Measurements from ENCODE around the gene ENO1.
A peak's percentile ranks its signal among the peaks of the same experiment; 100 is the strongest.
"Not testable (repeated sequence)": the region's sequence is repeated elsewhere in the genome, so short reads cannot be mapped to it uniquely, and the experiment has no call there.

ENO1 gene

DNA sequence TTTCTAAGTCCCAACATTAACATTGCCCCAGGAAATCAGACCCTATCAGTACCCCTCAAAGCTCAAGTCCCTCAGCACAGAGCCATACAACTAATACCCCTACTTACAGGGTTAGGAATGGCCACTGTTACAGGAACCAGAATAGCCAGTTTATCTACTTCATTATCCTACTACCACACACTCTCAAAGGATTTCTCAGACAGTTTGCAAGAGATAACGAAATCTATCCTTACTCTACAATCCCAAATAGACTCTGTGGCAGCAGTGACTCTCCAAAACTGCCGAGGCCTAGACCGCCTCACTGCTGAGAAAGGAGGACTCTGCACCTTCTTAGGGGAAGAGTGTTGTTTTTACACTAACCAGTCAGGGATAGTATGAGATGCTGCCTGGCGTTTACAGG lies 19.0 kb upstream of the ENO1 start:
- not testable (repeated sequence) for FAIRE-seq; DNase-seq (ENCODE audit: insufficient read length, low spot score)

DNA sequence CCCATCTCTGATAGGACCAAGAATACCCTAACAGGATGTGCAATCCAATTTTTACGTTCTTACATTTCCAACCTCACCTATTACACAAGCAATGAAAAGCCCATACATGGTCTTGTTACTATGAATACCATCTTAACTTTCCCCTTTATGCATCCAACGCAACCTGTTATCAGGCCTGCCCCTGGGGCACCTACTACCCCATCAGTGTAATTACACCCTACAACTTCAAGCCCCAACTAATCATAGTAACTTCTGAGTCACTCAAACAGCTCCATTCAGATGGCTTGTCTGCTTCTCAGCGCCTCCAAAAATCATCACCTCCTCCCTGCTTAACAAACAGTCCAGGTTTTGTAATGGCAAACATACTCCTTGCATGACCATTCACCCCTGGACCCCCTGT lies 18.3 kb upstream of the ENO1 start:
- DNase-seq (ENCODE audit: insufficient read length, low spot score); FAIRE-seq: not testable (repeated sequence)

DNA sequence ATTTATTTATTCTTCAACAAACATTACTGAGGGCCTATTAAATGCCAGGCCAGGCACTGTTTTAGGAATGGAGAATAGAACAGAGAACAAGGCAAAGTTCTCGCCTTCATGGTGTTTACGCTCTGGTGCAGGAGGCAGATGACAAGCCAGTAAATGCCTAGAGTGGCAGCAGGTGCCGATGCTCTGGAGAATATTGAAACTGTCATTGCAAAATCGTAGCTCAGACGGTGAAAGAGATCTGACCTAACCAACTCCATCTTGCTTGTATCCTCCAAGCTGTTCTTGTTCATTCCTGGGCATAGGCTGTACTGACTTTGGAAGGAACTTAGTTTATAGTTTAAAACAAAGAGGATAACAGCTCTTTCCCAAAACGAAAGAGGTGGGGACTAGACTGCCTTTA lies 13.5 kb upstream of the ENO1 start:
- FAIRE-seq (no peak), DNase-seq (ENCODE audit: insufficient read length, low spot score) (no peak)

DNA sequence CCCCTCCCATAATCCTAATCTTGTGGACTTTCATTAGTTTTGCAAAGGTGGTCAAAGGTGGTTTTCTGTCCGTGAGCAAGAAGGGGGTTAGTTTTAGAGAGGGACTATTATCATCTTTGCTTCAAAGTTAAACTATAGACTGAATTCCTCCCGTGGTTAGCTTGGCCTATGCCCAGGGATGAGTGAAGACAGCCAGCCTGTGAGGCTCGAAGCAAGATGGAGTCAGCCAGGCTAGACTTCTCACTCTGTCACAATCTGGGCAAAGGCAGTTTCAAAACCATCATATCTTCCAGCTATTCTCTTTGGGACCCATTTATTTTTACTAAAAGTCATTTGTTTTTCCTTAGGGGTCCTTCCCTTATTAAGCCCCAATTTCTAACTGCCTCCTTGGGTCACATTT lies 12.9 kb upstream of the ENO1 start:
- no peak for DNase-seq (ENCODE audit: insufficient read length, low spot score)
- no peak for FAIRE-seq

DNA sequence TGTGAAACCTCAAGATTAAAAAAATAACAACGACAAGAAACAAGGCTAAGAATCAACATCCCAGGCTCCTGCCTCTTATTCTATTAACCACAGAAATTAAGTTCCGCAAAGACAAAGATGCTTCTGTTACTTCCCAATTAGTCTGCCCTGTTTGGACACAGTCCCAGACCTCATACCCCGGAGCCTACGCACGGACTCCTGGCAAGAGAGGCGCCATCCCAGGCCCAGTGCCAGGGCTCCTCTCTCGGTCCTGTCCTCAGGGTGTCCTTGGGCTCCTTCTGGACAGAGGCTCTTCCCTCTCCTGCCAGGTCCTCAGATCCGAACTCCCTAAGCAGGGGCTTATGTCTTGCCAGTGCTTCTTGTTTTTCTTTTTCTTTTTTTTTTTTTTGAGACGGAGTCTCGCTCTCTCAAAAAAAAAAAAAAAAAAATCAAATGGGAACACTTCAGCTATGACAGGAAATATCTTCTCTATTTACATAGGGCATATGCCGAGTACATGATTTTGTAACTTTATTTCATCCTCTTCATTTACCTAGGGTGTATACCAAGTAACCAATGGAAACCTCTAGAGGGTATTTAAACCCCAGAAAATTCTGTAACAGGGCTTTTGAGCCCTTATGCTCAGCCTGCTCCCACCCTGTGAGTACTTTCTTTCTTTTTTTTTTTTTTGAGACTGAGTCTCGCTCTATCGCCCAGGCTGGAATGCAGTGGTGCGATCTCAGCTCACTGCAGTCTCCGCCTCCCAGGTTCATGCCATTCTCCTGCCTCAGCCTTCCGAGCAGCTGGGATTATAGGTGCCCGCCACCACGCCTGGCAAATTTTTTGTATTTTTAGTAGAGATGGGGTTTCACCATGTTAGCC lies 11.7 kb upstream of the ENO1 start:
- no peak for DNase-seq (ENCODE audit: insufficient read length, low spot score)
- no peak for FAIRE-seq

DNA sequence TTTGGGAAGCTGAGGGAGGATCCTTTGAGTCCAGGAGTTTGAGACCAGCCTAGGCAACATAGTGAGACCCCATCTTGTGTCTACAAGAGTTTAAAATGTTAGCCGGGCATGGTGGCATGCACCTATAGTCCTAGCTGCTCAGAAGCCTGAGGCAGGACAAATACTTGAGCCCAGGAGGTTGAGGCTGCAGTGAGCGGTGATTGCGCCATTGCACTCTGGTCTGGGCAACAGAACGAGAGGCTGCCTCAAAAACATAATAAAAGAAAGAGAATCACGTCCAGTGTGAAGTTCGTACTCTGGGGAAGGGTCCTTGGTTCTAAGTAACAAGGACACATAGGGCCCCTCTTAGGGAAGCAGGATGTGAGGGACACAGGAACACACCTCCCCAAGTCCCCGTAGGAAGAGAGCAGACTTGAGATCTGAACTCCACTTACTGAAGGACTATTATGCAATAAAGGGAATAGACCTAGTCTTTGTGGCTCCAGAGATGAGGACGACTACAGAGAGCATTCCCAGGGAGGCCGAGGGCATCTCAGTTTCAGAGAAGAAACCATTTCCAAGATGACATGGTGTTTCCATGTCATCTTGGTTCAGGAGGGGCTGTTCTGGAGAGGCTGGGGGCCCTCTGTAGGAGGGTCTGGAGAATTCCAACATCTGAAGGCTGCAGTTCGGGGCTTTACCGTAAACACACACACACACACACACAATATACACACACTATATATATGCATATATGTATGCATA lies 10.8 kb upstream of the ENO1 start:
- DNase-seq (ENCODE audit: insufficient read length, low spot score) (no peak), FAIRE-seq (no peak)

DNA sequence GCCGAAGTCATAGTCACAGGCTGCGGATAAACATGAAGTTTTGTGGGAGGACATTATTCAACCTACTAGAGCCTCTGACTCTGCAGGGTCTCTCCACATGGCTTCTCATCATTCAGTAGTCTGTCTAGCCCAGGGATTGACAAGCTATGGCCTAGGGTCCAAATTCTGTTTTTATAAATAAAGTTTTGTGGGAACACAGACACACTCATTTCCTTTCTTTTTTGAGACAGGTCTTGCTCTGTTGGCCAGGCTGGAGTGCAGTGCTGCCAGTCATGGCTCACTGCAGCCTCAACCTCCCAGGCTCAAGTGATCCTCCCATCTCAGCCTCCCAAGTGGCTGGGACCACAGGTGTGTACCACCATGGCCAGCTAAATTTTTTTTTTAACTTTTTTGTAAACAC lies 8.1 kb upstream of the ENO1 start:
- no peak for FAIRE-seq

DNA sequence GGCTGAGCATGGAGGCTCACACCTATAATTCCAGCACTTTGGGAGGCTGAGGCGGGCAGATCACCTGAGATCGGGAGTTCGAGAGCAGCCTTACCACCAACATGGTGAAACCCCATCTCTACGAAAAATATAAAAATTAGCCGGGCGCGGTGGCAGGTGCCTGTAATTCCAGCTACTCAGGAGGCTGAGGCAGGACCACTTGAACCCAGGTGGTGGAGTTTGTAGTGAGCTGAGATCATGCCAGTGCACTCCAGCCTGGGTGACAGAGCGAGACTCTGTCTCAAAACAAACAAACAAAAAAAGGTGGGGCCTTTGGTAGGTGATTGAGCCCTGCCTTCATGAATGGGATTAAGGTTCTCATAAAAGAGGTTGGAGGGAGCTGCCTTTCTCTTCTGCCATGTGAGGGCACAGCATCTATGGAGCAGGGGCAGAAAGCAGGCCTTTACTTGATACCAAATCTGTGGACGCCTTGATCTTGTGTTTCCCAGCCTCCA lies 7.6 kb upstream of the ENO1 start:
- not testable (repeated sequence) for FAIRE-seq; DNase-seq (ENCODE audit: insufficient read length, low spot score)

More for the DNA sequence above, 8.1 kb upstream of the ENO1 start:
- DNase-seq (ENCODE audit: insufficient read length, low spot score) = no peak

DNA sequence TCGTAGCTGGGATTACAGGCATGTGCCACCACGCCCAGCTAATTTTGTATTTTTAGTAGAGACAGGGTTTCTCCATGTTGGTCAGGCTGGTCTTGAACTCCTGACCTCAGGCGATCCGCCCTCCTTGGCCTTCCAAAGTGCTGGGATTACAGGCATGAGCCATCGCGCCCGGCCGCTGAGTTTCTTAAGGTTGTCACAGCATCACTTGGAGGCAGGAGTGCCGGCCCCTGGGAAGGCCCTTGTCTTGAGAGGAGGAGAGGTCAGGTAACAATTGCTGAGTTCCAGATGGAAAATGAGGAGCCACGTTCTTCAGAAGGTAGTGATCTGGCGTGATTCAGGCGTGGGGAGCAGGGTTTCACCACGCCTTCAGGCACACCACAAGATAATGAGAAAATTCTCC lies 5.6 kb upstream of the ENO1 start:
- FAIRE-seq = not testable (repeated sequence)

DNA sequence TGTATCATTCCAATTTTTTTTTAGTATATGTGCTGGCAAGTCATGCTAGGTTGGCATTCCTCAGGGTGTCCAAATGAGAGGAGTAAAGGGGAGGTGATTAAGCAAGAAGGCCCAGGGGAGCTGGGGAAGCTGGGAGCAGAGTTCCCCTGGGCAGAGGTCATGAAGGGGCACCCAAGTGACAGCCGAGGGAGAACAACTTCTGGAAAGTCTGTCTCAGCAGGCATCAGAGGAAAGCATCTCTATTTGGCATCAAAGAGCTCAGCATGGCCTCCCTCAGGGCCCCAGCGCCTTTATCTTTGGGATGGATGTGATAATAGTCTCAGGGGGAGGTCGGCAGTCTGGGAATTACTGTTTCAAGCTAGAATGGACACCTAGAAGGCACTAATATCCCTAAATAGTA lies 5.0 kb upstream of the ENO1 start:
- FAIRE-seq (no peak), DNase-seq (ENCODE audit: insufficient read length, low spot score) (no peak)

More for the DNA sequence above, 5.6 kb upstream of the ENO1 start:
- DNase-seq (ENCODE audit: insufficient read length, low spot score) = not testable (repeated sequence)

DNA sequence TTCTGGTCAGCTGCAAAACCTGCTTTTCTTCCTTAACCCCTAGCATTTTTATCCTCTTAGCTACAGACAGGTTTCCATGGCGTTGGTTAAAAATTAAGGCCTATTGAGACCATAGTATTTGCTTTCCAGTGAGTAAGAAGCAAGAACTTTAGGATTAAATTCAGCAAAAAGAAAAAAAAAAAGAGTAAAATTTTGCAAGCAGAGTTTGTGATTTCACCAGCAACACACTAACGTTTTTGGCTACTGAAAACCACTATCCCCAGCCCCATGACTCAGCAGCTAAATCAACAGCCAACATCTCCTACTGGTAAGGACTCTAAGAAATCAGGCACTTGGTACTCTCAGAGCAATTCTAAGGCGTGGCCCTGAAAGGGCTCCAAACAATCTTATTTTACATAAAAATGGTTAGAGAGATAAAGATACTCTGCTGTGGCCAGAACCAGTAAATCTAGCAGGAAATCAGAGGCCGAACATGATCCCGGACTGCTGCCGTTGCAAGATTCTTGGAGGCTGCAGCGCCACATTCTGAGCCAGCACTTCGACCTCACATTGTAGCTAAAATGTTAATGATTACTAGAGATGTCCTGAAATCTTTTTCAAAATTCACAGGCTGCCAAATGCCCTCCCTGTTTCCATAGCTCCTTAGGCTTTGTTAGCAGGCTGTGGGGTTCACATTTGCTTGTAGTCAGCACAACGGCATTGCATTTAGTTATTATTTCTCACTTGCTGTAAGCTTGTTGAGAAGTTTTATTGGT lies 1.6 kb upstream of the ENO1 start:
- no peak for DNase-seq (ENCODE audit: insufficient read length, low spot score)
- peak; percentile 8 for FAIRE-seq

DNA sequence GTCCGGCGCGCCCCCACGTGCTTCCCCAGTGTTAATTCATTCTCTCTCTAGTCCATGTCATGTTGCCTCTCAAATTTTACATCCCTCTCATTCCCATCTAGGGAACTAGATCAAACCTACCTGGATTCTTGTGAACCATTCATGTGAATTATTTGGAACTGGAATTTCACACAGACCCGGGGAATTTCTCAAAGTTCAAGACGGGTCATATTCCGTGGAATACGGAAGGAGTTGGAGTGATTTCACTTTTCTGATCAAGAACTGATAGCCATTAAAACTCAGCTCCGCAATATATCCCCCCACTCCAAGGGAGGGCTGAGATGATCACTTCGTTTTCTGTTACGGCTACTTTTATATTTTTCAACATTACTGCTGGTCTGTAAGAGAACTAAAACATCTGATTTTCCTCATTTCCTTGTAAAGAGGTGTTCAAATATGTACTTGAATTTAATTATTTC lies 1.0 kb upstream of the ENO1 start:
- no peak for FAIRE-seq
- no peak for DNase-seq (ENCODE audit: insufficient read length, low spot score)

DNA sequence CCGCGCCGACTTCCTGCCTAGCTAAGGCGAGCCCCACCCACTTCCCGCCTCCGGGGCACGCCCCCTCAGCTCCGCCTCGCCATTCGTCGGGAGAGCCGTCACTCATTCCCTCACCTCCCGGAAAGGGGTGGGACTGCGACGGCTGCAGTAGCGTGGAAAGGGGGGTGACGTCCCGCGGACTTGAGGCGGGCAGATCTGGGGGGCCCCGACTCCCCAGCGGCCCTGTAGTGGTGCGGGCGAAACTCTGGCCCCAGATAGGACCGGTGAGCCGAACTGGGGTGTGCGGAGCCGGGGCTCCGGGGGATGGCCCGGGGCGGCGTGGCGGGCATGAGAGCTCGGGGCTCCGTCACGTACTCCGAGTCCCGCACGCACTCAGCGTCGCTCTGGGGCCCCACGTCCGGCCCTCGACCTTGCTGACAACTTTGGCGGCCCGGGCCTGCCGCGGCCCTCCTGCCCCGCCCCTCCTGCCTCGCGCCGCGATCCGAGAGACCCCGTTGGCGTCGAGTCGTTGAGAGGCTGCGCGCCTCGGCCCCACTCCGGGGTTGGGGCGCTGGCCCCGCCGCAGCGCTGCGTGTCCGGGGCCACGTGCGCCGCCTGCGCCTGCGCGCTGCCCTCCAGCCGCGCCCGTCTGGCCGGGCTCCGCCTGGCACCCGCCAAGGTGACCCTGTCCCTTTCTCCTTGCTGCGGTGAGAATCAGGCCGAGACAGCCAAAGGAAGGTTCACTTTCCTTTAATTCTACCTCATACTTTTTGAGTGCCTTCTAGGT lies 395 bp upstream of the ENO1 start:
- DNase-seq (ENCODE audit: insufficient read length, low spot score) (peak; percentile 80), FAIRE-seq (peak; percentile 95)

DNA sequence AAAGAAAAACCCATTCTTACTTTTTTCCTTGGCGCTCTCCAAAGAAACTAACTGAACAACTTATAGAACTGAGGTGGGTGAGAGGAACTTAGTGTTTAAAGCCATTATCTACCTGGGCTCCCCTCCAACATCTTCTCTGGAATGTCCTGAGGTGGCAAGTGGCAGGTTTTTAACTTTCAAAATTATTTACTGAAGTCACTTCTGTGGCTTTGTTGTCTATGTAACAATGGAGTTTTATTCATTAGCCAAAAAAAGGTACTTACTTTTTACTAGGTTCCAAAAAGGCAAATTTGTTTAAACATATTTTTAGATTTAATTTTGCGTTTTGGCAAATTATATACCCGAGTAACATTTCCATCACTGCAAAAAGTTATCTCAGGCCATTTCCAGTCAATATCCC lies 2.4 kb downstream of the ENO1 start:
- DNase-seq (ENCODE audit: insufficient read length, low spot score) (no peak), FAIRE-seq (no peak)

DNA sequence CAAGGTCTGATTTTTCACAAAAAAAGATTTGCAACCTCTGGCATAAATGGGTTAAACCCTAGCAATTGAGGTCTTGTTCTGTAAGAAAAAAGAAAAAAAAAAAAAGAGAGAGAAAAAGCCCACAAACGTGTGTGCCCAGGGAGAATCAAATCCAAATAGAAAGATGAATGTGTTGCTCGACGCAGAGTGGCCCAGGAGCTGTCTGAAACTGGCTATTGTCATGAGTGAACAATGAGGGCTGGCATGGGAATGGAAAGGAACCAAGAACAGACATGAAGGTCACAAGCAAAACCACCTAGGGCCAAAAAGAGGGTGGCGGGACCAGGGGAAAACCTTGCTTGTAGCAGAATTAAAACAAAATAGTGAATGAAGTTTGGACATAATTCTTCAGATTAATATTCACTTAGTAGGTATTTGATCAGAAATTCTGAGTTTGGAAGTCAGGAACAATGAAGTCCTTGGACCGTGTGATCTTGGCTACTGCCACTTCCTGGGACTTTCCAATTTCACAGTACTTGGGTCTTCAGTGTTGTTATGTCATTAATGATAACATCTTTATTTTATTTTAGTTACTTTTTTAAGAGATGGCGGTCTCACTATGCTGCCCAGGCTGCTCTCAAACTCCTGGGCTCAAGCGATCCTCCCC lies 3.1 kb downstream of the ENO1 start:
- FAIRE-seq = no peak
- DNase-seq (ENCODE audit: insufficient read length, low spot score) = no peak

DNA sequence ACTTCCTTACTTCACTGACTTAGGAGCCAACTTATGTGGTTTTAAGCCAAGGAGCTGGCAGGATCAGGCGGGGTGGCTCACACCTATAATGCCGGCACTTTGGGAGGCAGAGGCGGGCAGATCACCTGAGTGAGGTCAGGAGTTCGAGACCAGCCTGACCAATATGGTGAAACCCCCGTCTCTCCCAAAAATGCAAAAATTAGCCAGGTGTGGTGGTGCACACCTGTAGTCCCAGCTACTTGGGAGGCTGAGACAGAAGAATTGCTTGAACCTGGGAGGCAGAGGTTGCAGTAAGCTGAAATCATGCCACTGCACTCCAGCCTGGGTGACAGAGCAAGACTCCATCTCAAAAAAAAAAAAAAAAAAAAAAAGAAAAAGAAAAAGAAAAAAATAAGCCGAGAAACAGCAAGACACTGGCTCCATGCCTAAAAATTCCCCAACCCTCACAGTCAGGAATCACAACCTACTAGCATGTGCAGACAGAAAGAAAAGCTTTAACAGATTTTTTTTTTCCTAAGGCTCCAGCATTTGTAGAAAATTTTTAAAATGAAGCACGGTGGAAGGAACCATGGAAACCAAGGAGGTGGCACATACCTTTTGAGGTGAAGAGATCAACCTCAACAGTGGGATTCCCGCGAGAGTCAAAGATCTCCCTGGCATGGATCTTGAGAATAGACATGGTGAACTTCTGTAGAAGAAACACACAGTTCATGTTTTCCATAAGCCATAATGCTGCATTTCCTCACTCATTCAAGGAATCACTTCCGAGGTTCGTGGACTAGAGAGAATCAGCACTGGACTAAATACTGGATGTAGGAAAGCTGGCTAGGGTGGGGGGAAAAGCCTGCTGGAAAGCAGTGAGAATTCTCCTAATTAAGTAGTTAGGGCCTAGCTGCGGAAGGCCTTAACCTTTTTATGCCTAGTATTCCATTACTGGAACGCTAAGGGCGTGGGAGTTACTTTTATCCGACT lies 4.0 kb downstream of the ENO1 start:
- DNase-seq (ENCODE audit: insufficient read length, low spot score) = no peak
- no peak for FAIRE-seq

DNA sequence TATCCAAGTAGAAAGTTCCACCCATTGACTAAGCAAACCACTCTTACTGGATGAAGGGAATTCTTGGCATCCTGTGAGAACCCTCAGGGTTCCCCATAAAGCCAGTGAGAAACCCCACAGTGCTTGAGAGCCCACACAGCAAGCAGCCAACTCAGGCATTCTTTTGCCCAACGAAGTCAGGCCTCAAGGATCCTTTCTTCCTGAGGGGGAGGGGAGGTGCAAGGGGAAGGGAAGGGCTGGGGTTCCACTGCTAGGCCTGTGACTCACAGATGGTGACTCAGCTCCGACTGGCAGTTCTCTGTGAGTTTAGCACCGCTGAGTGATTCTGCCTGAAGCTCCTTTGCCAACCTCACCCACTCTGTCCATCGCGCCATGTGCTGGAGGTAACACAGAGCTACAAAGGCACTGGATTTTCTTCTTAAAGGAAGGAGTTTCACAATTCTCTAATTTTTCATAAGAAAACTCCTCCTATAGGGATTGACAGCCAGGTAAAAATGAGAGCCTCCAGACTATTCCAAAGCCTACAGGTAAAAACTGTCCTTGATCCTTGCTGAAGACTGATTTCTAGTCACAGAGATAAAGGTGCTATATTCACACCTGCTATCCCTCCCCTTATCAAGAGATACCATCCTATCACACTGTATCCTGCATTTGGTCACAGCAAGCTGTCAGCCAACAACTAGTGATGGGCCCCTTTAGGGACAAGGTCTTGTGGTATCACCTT lies 4.8 kb downstream of the ENO1 start:
- DNase-seq (ENCODE audit: insufficient read length, low spot score) = no peak
- FAIRE-seq = no peak

DNA sequence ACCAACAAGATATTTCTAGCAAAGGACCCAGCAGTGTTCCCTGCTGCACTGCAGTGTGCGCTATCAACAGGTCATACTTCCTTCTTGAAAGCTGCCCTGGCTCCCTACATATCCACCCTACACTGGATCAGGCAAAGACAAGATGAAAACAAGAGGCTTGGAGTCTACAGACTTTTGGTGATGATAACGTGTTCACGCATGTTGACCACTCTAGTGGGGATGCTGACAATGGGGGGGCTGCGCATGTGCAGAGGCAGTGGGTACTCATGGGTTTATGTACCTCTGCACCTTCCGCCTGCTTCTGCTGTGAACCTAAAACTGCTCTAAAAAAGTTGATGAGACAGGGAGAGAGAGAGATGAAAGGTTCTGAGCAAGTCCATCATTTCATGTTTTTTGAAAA lies 5.5 kb downstream of the ENO1 start:
- DNase-seq (ENCODE audit: insufficient read length, low spot score) (no peak), FAIRE-seq (no peak)
